Peyer's patch (tissue), 4 donors: ENCODE measurements around the gene SEMA5B.

ENCODE experiments used
- POLR2A ChIP-seq, 2 donors: fragments of 450-650 bp; IDR thresholded peaks; one replicate each; pipeline ENCODE4 v1.5.1; 2017; ENCODE audit warnings: antibody characterized with exemption in 2 of 2, mild to moderate bottlenecking in 2 of 2, moderate library complexity in 2 of 2
- TF ChIP-seq, protein P1 (sequence below), 6 experiments: fragments of 450-650 bp in 4 of 6; fragments of 200-600 bp in 2 of 6; sonication (generic) in 1 of 6; IDR thresholded peaks; one replicate each; pipeline ENCODE4 v1.5.1; 2017 to 2019; ENCODE audit warnings: antibody characterized with exemption in 6 of 6, mild to moderate bottlenecking in 3 of 6, moderate library complexity in 1 of 6

DNA sequence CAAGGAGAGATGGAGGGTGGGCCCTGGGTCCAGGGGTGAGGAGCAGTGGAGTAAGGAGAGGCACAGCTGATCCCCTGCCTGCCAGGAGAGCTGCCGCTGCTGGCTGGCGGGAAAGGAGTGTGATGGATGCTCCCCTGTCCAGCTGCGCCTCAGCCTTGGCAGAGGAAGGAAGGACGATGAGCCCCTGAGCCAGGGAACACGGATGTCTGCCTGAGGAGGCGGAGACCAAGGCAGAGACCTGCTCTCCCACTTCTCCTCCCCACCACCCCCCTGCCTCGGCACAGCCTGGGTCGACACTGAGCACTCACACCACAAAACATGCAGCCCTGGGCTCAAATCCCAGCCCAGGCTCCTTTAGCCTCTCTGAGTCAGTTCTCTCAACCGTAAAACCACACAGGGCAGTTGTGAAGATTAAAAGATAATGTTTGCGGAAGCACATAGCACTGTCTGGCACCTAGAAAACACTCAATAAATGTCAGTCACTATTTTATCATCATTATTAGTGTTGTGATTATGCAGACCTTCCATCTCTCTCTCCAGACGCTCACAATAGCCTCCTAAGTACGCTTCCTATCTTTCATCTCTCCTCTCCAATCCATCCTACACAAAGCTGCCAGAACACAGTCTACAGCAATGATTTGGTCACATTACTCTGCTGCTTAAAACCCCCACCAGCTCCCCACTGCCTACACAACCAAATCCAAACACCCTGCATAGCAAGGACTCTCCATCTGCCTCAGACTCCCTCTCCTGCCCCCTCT, 52.2 kb downstream of the SEMA5B start:
- TF ChIP-seq, protein P1, sequence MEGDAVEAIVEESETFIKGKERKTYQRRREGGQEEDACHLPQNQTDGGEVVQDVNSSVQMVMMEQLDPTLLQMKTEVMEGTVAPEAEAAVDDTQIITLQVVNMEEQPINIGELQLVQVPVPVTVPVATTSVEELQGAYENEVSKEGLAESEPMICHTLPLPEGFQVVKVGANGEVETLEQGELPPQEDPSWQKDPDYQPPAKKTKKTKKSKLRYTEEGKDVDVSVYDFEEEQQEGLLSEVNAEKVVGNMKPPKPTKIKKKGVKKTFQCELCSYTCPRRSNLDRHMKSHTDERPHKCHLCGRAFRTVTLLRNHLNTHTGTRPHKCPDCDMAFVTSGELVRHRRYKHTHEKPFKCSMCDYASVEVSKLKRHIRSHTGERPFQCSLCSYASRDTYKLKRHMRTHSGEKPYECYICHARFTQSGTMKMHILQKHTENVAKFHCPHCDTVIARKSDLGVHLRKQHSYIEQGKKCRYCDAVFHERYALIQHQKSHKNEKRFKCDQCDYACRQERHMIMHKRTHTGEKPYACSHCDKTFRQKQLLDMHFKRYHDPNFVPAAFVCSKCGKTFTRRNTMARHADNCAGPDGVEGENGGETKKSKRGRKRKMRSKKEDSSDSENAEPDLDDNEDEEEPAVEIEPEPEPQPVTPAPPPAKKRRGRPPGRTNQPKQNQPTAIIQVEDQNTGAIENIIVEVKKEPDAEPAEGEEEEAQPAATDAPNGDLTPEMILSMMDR (IDR thresholded peaks at IDR 0.05), result no peak
- TF ChIP-seq POLR2A (IDR thresholded peaks at IDR 0.05), result no peak
